Fibroblast of pulmonary artery (primary cell): Measurements from ENCODE around the gene KCNIP4.

ENCODE experiments used
- DNase-seq: peaks from one replicate; pipeline ENCODE4 v3.0.0-alpha.2; 2010; ENCODE audit warnings: low read depth
- H3K4me3 ChIP-seq: replicated peaks from 2 replicates; pipeline ENCODE4 v1.5.1; 2011; ENCODE audit warnings: low read depth, mild to moderate bottlenecking, control low read depth, low read length, moderate library complexity
- TF ChIP-seq, protein P1 (sequence below): IDR thresholded peaks from 2 replicates; pipeline ENCODE4 v1.5.1; 2011; ENCODE audit warnings: mild to moderate bottlenecking, control low read depth, low read length, inconsistent platforms; ENCODE audit errors: missing control alignments

The KCNIP4 gene

DNA sequence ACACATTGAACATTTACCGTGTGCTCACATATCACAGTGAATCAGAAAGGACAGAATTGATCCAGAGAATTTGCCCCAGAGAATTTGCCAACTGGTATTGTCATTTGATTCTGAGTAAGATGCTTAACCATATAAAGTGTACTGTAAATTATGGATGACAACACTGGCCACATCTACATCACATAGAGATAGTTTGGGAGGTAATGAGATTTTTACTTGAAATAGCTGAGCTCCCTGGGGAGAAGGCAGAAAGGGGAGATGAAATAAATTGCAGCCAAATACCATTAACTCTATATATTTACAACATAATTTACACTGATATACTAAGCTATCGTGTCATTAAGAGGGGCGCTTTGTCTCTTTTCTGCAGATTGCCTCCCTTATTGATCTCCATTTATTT lies 564.0 kb downstream of the KCNIP4 start:
- no peak for DNase-seq
- TF ChIP-seq, protein P1, sequence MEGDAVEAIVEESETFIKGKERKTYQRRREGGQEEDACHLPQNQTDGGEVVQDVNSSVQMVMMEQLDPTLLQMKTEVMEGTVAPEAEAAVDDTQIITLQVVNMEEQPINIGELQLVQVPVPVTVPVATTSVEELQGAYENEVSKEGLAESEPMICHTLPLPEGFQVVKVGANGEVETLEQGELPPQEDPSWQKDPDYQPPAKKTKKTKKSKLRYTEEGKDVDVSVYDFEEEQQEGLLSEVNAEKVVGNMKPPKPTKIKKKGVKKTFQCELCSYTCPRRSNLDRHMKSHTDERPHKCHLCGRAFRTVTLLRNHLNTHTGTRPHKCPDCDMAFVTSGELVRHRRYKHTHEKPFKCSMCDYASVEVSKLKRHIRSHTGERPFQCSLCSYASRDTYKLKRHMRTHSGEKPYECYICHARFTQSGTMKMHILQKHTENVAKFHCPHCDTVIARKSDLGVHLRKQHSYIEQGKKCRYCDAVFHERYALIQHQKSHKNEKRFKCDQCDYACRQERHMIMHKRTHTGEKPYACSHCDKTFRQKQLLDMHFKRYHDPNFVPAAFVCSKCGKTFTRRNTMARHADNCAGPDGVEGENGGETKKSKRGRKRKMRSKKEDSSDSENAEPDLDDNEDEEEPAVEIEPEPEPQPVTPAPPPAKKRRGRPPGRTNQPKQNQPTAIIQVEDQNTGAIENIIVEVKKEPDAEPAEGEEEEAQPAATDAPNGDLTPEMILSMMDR = no peak
- no peak overlapping the region for H3K4me3 ChIP-seq

DNA sequence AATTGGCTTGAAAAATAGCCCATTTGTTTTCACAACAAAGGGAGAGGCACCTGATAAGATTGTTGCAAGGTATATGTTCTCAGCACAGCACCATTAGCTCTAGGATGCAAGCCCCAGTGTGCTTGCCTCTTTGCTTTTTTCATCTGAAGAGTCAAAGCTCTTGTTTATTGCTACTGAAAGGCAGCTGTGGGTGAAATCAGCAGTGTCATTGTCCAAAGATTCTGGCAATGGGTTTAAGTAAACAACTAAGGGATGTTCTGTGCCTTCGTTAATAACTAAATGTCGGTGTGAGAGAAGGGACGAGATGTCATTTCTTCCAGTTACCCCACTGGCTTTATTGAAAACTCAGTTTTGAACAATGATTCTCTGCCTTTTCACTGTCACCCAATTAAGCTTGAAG lies 567.7 kb downstream of the KCNIP4 start:
- no peak overlapping the region for H3K4me3 ChIP-seq
- TF ChIP-seq, protein P1 = no peak

DNA sequence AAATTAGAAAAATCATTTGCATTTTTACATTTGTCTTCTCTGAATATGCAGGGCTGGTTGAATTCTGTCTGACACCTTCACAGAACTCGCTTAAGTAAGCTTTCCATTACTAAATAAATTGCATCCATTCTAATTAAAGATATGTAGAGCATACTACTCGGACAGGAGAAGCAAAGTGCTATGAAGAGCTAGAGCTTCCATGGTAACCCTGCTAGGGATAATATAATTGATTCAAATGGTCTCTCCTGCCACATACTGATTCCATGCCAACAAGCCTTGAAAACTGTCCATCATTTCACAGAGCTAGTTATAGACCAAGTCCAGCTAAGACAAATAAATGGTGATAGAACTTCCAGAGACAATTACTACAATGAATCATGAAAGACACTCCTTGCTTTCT lies 571.5 kb downstream of the KCNIP4 start:
- no peak overlapping the region for H3K4me3 ChIP-seq
- DNase-seq = no peak
- TF ChIP-seq, protein P1 = no peak

More for the DNA sequence above, 567.7 kb downstream of the KCNIP4 start:
- no peak for DNase-seq

DNA sequence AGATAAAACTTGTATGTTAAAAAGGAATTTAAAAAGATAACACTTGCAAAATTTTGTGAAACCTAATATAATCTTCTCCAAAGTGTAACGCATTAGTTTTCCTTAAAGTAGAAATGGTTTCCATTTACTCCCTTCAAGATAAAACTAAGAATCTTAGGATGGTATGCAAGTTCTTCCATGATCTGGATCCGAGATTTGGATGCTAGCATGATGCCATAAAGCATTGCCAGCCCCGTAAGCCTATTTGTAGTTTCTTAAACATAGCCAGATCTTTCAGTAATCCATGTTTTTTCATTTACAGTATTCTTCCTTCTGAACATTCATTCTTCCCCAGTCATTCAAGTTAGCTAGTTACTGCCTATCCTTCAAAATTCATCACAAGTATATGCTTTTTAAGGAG lies 572.4 kb downstream of the KCNIP4 start:
- H3K4me3 ChIP-seq = no peak overlapping the region
- TF ChIP-seq, protein P1 = no peak
- no peak for DNase-seq

DNA sequence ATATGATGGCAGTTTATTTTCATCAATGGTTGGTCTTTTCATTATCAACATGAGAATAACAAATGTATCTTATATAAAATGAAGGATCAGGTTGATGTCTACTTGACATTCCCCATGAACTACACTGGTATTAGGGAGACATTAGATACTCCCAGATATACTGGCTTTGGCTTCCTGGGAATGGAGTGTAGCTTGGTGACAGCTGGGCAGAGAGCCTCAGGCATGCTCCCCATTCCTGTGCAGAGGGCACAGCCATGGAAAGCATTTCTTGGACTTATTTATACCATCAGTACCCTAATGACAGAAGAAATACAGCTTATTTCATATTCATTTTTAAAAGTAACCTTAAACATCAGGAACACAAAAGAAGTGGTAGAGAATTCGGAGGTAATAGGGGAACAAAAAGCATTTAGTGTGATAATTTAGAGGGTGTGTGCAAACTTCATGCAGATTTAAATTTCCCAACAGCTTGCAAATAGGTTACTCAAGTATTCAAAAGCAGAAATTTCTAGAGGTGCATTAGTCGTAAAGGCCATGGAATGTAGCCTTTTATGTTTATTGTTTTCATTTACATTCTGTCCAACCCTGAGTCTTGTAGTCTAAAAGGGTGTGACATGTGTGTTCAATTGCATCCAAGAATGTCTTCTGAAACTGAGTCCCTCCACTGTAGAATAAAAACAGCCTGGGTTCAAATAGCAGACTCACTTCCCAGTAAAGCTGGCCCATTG lies 573.8 kb downstream of the KCNIP4 start:
- H3K4me3 ChIP-seq = no peak overlapping the region
- TF ChIP-seq, protein P1 = no peak
- DNase-seq = no peak

DNA sequence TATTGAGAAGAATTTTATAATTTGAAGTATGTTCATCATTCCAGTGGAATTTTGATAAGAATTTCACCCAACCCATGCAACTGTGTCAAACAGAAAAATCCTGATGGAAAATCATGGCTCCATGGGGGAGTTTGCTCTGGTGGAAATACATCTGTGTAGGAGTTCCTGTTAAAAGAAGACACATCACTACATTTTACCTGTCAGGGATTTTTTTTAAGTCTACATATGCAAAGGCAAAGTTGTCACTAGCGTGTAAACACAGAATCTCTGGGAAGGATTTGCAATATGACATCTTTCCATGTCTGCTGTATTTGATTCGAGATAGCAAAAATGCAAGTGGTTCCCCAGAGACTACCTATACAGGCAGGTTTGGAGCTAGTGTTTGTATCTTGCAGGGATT lies 581.0 kb downstream of the KCNIP4 start:
- no peak for DNase-seq
- TF ChIP-seq, protein P1 = no peak
- H3K4me3 ChIP-seq = no peak overlapping the region

DNA sequence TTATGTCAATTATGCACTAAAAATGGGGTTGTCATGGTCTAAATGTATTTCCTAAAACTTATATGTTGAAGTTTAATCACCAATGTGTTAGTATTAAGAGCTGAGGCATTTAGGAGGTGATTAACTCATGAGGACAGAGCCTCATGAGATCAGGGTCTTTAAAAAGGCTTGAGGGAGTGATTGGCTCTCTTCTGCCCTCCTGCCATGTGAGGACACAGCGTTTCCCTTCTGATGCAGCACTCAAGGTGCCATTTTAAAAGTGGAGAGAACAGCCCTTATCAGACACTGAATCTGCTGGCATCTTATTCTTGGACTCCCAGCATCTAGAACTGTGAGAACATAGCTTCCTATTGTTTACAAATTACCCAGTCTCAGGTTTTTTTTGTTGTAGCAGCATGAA lies 581.7 kb downstream of the KCNIP4 start:
- TF ChIP-seq, protein P1 = no peak
- no peak for DNase-seq

More for the DNA sequence above, 581.7 kb downstream of the KCNIP4 start:
- H3K4me3 ChIP-seq = no peak overlapping the region
